ENCODE measurements around the gene KRTAP2-3.

DNA sequence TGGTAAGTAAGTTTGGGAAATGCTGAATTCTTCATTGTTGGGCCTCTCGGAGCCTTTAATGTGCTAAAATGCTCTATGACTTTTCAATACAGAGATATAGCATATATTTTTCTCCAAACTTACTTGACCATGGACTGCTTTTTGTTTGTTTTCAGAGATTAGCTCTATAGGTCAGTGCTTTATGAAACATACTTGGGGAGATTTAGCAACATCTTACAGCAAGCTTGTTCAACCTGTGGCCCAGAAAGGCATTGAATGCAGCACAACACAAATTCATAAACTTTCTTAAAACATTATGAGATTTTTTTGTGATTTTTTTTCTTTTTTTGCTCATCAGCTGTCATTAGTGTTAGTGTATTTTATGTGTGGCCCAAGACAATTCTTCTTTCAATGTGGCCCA is 50.0 kb downstream of the KRTAP2-3 start:
- TF ChIP-seq TAF1 (IDR thresholded peaks at IDR 0.05; ENCODE audit: low read depth, low read length), result no peak
- no peak for TF ChIP-seq POLR2A (IDR thresholded peaks at IDR 0.05; ENCODE audit: low read depth, low read length)
- TF ChIP-seq POLR2AphosphoS5 (IDR thresholded peaks at IDR 0.05; ENCODE audit: low read depth, low read length), result no peak
- TF ChIP-seq SPI1 (IDR thresholded peaks at IDR 0.05; ENCODE audit: low read depth, low read length), result no peak
- no peak for TF ChIP-seq POU2F2 (IDR thresholded peaks at IDR 0.05; ENCODE audit: low read depth, low read length)

All from GM12891 (cell line).